Measurements from ENCODE around the gene SPTBN1. TPM values are rescaled to one million over a fixed set of nuclear protein-coding genes. Genes with fewer than 3 reads are reported as not detected.

Gene SPTBN1
- total RNA-seq, 1 donor from 2014 or later: 983 TPM

GRCh38 chr2:54465143-54465542 lies 9.0 kb downstream of the SPTBN1 start:
- DNase-seq (ENCODE audit: low spot score): no peak
- H3K27me3 Mint-ChIP-seq (ENCODE audit: unreplicated experiment): peaks cover 1% of the 10 kb centered on the region
- H3K9me3 Mint-ChIP-seq (ENCODE audit: unreplicated experiment): no peaks in the 10 kb centered on the region
- peaks cover 74% of the 10 kb centered on the region for H3K4me1 Mint-ChIP-seq (ENCODE audit: unreplicated experiment)
- TF ChIP-seq CTCF (IDR thresholded peaks at IDR 0.05; ENCODE audit: unreplicated experiment): no peak
- H3K36me3 Mint-ChIP-seq (ENCODE audit: low read depth, unreplicated experiment): peaks cover 10% of the 10 kb centered on the region
- no peak overlapping the region for H3K4me3 Mint-ChIP-seq (ENCODE audit: unreplicated experiment)
- H3K27ac Mint-ChIP-seq (ENCODE audit: unreplicated experiment): no peak overlapping the region

- H3K36me3 Mint-ChIP-seq (ENCODE audit: low read depth, unreplicated experiment): peaks cover 14% of the 10 kb centered on the region
- H3K27me3 Mint-ChIP-seq (ENCODE audit: unreplicated experiment): peaks cover 1% of the 10 kb centered on the region
- TF ChIP-seq CTCF (IDR thresholded peaks at IDR 0.05; ENCODE audit: unreplicated experiment): no peak
- H3K4me3 Mint-ChIP-seq (ENCODE audit: unreplicated experiment): peak overlapping the region; percentile 51
- H3K4me1 Mint-ChIP-seq (ENCODE audit: unreplicated experiment): peaks cover 74% of the 10 kb centered on the region
- no peak for DNase-seq (ENCODE audit: low spot score)
- no peaks in the 10 kb centered on the region for H3K9me3 Mint-ChIP-seq (ENCODE audit: unreplicated experiment)
- H3K27ac Mint-ChIP-seq (ENCODE audit: unreplicated experiment): no peak overlapping the region
These were observed 10.7 kb downstream of the SPTBN1 start for GRCh38 chr2:54466870-54467269.

GRCh38 chr2:54468673-54469072 lies 12.5 kb downstream of the SPTBN1 start:
- Mint-ChIP-seq H3K27ac (ENCODE audit: unreplicated experiment) (peak overlapping the region; percentile 45), H3K36me3 (ENCODE audit: low read depth, unreplicated experiment) (peaks cover 7% of the 10 kb centered on the region), H3K9me3 (ENCODE audit: unreplicated experiment) (no peaks in the 10 kb centered on the region), H3K4me3 (ENCODE audit: unreplicated experiment) (no peak overlapping the region), H3K27me3 (ENCODE audit: unreplicated experiment) (no peaks in the 10 kb centered on the region), H3K4me1 (ENCODE audit: unreplicated experiment) (peaks cover 78% of the 10 kb centered on the region)
- DNase-seq (ENCODE audit: low spot score): no peak
- TF ChIP-seq CTCF (IDR thresholded peaks at IDR 0.05; ENCODE audit: unreplicated experiment): no peak

- Mint-ChIP-seq H3K36me3 (ENCODE audit: low read depth, unreplicated experiment) (peaks cover 3% of the 10 kb centered on the region), H3K27ac (ENCODE audit: unreplicated experiment) (peak overlapping the region; percentile 45), H3K9me3 (ENCODE audit: unreplicated experiment) (no peaks in the 10 kb centered on the region), H3K4me1 (ENCODE audit: unreplicated experiment) (peaks cover 77% of the 10 kb centered on the region), H3K27me3 (ENCODE audit: unreplicated experiment) (no peaks in the 10 kb centered on the region), H3K4me3 (ENCODE audit: unreplicated experiment) (no peak overlapping the region)
- peak; percentile 18 for DNase-seq (ENCODE audit: low spot score)
- TF ChIP-seq CTCF (IDR thresholded peaks at IDR 0.05; ENCODE audit: unreplicated experiment): no peak
These were observed 13.4 kb downstream of the SPTBN1 start for GRCh38 chr2:54469484-54470053.

GRCh38 chr2:54470266-54470938 lies 14.3 kb downstream of the SPTBN1 start:
- TF ChIP-seq CTCF (IDR thresholded peaks at IDR 0.05; ENCODE audit: unreplicated experiment): no peak
- H3K27ac Mint-ChIP-seq (ENCODE audit: unreplicated experiment): peak overlapping the region; percentile 45
- H3K4me3 Mint-ChIP-seq (ENCODE audit: unreplicated experiment): no peak overlapping the region
- H3K4me1 Mint-ChIP-seq (ENCODE audit: unreplicated experiment): peaks cover 75% of the 10 kb centered on the region
- no peaks in the 10 kb centered on the region for H3K9me3 Mint-ChIP-seq (ENCODE audit: unreplicated experiment)
- H3K36me3 Mint-ChIP-seq (ENCODE audit: low read depth, unreplicated experiment): peaks cover 3% of the 10 kb centered on the region
- DNase-seq (ENCODE audit: low spot score): no peak
- no peaks in the 10 kb centered on the region for H3K27me3 Mint-ChIP-seq (ENCODE audit: unreplicated experiment)

Data from endothelial cell (in vitro differentiated cells).